ENCODE results near the gene GDI2. TPM values are rescaled to one million over a fixed set of nuclear protein-coding genes. Genes with fewer than 3 reads are reported as not detected.
A peak's percentile ranks its signal among the peaks of the same experiment; 100 is the strongest.
"Not testable (repeated sequence)": the region's sequence is repeated elsewhere in the genome, so short reads cannot be mapped to it uniquely, and the experiment has no call there.

Gene GDI2
- polyA plus RNA-seq (ENCODE audit: insufficient read length in 3 of 3), result 100 to 1,000 TPM; 334 to 363 (median 345) TPM

DNA sequence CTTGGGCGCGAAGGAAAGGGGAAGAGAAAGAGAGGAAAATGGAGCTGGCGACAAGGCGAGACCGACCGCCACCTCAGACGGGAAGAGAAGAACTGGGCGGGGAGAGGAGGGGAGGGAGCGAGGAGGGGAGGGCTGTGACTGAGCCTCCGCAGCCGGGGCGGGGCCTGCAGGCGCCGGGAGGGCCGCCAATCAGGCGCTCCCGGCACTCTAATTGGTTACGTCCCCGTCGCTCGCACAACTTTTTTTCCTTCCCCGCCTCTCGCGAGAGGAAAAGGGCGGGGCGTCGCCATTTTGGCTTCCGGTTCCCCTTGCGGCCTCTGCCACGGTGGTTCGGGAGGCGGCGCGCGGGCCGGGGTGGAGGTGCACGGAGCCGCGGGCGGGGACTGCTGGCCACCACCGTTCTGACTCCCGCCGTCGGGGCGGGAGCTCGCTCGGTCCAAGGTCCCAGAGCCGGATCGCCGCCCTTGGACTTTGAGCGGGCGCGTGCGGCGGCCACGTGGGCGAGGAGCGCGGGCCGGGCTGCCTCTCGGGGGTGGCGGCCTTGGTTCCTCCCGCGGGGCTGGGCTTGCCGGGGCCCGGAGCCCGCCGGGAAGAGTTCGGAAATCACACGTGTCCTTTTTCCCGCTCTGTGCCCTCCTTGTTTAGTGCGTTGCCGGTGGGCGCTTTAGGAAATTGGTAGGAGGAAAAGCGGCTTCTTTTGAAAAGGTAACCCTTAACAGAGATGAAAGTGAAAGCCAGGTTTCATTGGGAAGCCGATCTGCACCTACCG lies at the start of gene GDI2:
Gene GDI2, minus strand, starts transcription at position 94 of the 769 bp plus-strand sequence. CDS start 176 bp downstream, outside the sequence.
- DNase-seq (ENCODE audit: low read depth in 3 of 3, low spot score in 2 of 3), result peak; percentile 85 to 97 (median 90)

DNA sequence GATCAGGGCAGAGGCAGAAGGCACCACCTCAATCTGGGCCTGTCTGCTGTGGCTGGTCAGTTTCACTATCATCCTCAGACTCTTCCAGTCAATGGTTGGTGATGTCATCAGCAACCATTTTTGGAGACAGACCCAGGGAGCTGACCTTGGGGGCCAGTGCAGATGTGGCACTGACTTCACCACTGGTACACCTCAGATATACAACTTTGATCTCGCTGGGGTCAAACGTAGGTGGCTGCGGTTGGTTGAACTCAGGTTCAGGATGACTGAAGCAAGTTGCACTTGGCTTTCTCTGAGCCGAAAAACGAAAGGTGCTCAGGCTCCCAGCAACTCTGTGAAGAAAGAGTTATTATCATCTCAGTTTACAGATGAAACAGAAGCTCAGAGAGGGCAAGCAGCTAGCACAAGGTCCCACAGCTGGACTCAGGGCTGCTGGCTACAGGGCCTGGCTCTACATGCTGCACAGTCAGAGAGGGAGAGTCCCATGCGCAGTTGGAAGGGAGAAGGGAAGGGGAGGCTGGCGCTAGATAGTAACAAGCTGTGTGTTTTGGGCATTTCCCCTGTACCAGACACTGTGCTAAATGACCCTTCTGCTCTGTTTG lies 49.2 kb upstream of the GDI2 start:
- DNase-seq (ENCODE audit: low read depth in 3 of 3, low spot score in 2 of 3), result no peak

DNA sequence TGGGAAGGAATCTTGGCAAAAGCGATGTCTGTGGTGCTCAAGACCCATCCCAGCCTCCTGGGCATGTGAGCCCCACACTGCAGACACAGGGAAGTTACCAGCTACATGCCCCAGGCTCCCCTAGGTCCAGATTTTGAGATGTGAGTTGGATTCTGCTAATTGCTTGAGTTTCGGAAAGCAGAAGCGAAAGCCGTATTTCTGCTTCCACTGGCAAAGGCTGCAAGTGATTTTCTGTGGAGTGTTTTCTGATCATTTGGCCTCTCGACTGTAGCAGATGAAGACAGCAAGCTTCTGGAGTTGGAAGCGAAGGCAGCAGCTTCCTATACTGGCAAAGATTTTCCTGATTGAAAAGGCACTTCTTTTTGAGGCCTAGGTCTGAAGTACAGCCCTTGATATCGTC lies 46.8 kb upstream of the GDI2 start:
- DNase-seq (ENCODE audit: low read depth in 3 of 3, low spot score in 2 of 3), result no peak

DNA sequence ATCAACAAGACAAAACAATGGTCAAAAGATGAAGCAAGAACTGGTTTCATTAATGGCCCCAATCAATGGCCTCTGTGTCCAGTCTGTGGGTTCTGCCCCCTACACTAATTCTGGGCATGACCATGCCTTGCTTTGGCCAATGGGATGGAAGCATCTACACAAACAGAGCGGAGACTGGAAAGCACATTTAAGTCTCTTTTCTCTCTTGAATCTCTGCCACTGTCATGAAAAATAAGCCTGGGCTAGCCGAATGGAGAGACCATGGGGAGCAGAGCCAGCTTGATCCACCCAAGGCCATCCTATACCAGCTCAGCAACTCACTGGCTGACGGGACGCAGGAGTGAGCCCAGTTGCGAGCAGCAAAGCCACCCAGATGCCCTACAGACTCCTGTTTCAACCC lies 45.6 kb upstream of the GDI2 start:
- DNase-seq (ENCODE audit: low read depth in 3 of 3, low spot score in 2 of 3), result no peak

DNA sequence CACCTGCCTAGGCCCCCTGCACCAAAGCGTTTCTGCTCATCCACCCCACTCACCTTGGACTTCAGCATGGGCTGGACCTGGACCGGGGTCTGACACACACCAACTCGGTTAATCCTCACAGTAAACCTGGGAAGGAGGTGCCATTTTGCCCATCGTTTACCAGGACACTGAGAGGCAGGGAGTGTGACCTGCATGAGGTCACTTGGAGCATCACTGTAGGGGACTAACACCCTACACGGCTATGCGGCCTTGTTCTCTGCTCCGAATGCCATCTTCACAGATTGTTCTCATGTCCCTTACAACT lies 43.4 kb upstream of the GDI2 start:
- DNase-seq (ENCODE audit: low read depth in 3 of 3, low spot score in 2 of 3), result no peak

DNA sequence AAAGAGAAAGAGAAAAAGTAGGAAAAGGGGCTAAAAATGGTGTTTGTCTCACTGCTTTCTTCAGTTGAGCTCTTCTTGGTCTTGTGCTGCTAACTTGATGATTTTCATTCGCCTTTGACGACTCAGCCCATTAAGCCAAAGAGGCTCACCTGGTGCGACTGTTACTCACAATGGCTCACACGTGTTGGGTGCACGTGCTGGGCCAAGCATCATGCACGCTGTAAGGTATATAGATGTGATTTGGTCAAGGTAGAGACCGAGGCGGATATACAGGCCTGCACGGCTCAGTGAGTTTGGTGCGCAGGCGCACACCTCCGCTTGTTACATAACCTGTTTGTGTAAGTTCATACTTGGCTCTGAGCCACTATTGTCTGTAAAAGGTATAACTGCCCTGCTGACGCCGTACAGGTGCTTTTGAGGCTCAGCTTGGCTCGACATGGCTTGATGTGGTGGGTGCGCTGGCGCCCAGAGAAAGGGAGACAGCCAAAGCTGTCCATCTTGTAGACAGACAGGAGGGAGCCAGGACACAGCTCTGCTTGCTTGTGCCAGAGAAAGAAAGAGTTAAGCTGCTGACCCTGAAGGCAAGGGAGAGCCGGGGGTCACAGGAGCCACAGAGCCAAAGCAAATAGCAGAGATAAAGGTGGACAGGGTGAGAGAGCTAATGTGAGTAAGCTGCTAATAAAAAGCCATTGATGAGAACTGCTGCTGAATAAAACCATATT lies 42.9 kb upstream of the GDI2 start:
- DNase-seq (ENCODE audit: low read depth in 3 of 3, low spot score in 2 of 3), result no peak

DNA sequence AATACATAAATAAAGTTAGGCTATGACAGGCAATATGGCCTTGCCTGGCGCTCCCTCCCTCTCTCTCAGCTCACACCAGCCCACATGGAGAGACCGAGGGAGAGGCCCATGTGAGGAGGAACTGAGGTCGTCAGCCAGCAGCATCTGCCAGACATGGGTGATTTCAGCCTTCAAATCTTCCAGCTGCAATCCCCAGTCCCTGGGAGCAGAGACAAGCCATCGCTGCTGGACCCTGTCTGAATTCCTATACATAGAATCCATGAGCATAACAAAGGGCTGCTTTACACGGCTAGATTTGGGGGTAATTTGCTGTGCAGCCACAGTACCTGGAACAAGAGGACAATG lies 40.9 kb upstream of the GDI2 start:
- no peak for DNase-seq (ENCODE audit: low read depth in 3 of 3, low spot score in 2 of 3)

DNA sequence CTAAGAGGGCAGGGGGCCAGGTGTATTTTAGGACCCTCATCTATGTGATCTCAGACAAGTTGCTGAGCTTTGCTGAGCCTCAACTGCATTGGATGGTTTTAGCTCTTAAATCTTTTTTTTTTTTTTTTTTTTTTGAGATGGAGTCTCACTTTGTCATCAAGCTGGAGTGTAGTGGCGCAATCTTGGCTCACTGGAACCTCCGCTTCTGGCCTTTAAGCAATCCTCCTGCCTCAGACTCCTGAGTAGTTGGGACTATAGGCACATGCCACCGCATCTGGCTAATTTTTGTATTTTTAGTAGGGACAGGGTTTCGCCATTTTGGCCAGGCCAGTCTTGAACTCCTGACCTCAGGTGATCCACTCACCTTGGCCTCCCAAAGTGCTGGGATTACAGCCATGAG lies 33.4 kb upstream of the GDI2 start:
- not testable (repeated sequence) for DNase-seq (ENCODE audit: low read depth in 3 of 3, low spot score in 2 of 3)

DNA sequence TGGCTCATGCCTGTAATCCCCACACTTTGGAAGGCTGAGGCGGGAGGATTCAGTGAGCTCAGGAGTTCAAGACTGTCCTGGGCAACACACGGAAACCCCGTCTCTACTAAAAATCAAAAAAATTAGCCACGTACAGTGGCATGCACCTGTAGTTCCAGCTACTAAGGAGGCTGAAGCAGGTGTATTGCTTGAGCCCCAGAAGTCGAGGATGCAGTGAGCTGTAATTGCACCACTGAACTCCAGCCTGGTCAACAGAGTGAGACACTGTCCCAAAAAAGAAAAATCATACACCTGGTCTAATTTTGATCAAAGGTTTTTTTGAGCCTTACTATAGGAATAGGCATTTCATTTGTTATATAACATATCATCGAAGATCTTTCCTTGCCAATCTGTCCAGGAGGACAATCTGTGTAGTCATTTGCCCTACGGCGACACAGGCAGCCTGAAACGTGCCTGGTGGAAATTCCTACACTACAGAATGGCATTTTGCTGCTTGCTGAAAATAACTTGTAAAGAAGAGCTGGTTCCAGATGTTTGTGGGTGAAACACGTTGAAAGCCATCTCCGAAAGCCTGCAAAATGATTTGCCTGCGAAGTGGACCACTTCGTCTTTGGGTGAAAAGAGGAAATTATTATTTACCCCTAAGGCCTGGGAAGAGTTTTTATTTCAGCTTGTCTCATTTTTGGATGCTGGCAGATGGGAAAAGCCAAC lies 31.3 kb upstream of the GDI2 start:
- DNase-seq (ENCODE audit: low read depth in 3 of 3, low spot score in 2 of 3), result no peak

DNA sequence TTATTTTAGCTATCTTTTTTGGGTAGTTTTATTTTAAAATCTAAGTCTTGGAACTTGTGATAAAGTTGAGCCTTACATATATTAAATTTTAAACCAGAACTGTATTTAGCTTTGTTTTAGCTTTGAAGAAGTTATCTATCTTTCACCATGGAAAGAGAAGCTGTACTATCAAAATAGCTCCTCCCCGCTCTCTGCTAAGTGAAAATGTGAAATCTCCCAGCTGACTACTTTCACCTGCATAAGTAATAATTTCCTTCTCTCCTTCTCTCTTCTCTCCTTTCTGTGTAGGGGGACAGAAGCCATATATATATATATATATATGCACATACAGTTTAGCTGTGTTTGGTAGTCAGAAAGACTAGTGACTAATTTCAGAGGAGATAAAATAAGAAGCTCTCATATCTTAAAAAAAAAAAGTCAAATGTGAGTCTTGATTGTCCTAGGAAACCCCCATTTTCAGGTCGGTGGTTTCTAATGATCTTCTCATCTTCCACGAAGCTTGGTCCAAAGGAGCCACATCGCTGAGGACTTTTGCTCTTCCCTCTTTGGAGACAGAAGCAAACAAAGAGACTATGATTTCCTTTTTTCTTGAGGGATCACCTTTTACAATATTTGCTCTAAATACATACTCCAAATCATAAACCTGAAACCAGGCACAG lies 30.6 kb upstream of the GDI2 start:
- DNase-seq (ENCODE audit: low read depth in 3 of 3, low spot score in 2 of 3), result no peak

DNA sequence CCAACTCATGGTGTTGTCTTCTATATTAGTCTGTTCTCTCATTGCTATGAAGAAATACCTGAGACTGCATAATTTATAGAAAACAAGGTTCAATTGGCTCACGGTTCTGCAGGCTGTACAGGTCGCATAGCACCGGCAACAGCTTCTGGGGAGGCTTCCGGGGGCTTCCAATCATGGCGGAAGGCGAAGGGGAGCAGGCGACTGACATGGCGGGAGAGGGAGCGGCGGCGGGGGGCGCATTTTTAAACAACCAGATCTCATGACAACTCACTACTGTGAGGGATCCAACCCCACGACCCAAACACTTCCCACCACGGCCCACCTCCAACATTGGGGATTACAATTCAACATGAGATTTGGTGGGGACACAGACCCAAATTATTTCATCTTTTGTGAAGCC lies 28.7 kb upstream of the GDI2 start:
- no peak for DNase-seq (ENCODE audit: low read depth in 3 of 3, low spot score in 2 of 3)

DNA sequence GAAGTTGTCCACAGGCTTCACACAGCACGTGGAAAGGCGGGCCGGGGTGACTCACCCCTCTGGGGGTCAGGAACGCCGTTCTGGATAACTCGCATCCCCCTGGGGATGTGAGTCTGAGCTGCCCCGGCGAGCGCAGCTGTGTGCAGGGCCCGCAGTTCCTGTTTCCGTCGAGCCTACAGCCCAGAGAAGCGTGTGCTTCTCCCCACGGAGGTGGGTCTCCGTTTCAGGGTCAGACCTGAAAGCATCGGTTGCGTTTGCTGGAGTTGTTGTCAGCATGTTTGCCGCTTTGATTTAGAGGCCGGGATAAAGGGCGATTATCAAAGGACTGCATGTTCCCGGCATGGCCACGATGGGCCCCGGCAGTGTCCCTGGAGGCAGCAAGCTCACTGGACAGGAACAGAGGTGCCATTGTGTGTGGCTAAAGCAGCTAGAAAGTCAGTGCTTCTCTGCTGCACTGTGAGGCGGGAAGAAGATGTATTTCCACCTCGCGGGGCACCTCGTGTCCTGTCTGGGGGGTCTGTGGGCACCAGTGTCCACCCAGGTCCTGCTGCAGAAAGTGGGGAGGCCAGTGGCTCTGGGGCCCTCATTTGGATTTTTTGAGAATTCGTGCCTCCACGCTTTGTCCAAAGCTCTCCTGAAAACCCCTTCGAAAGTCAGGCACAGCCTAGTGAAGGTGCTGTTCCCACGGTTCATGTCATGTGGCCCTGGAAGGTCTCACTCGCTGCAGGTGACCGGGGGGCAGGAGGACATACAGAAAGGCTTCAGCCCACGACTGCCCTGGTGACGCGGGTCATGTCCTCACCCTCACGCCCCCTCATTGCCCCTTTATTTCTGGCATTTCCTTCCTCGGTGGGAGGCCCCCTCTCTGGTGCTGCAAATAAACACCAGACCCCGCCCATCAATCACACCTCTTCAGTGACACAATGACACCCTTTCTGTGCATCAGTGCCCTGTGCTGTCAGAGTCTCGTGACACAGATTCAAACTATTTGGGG lies 27.4 kb upstream of the GDI2 start:
- DNase-seq (ENCODE audit: low read depth in 3 of 3, low spot score in 2 of 3), result no peak

DNA sequence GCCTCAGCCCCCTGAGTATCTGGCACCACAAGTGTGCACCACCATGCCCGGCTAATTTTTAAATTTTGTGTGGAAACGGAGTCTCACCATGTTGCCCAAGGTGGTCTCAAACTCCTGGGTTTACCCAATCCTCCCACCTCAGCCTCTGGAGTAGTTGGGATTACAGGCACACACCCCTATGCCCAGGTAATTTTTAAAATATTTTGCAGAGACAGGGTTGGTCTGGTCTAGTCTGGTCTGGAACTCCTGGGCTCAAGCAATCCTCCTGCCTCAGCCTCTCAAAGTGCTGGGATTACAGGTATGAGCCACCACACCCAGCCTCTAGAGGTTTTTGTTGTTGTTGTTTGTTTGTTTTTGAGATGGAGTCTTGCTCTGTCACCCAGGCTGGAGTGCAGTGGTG lies 22.9 kb upstream of the GDI2 start:
- not testable (repeated sequence) for DNase-seq (ENCODE audit: low read depth in 3 of 3, low spot score in 2 of 3)

DNA sequence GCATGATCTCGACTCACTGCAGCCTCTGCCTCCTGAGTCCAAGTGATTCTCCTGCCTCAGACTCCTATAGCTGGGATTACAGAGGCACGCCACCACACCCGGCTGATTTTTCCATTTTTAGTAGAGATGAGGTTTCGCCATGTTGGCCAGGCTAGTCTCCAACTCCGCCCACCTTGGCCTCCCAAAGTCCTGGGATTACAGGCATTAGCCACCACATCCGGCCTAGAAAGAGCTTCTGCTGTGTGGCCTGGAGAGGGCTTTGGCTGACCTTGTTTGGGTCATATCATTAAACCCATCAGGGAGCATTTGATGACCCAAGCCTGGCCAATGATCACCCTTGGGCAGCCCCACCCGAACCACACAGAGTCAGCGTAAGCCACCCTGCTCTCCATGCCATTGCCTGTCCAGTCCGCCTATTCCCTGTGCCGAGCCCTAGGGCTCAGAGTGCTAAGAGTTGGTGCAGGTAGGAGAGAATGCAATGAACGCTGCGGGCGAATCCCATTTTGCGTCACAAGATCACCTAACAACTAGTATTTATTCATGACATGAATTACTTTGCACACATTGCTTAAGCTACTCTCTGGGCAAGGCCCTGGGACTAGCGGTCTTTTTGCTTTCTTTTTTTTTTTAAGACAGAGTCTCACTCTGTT lies 22.3 kb upstream of the GDI2 start:
- no peak for DNase-seq (ENCODE audit: low read depth in 3 of 3, low spot score in 2 of 3)

DNA sequence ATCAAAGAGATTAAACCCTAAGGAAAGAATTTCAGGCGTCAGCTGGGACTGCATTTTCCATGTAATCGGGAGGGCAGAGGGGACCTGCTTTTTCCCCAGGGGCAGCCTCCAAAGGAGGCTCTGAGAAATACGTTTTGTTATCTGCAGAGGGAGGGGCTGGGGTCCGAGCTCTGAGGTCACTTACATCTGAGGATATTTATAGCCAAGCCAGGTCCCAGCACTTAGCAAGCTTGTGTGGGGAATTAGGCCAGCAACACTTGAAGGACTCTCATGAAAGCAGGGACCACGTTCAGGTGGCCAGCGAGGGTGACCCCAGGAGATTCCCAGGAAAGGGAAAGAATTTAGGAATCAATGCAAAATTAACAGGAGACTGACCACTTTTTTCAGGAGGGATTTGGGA lies 20.6 kb upstream of the GDI2 start:
- DNase-seq (ENCODE audit: low read depth in 3 of 3, low spot score in 2 of 3), result no peak

DNA sequence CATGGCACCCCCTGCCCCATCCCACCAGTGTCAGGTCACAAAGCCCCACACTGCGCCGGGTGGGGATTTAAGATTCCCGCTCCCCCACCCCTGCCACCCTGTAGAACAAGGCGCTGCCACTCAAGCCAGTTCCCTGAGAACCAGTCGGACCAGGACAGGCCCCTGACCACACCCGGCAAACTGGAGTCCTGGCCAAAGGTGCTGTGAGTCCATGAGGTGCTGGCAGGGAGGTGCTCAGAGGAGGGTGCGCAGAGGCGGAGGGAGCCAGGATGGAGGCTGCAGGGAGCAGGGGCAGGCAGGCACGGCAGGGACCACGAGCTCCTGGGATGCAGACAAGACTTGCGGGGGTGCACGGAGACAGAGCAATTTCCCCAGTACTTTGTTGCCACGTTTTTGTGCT lies 19.7 kb upstream of the GDI2 start:
- DNase-seq (ENCODE audit: low read depth in 3 of 3, low spot score in 2 of 3), result no peak

DNA sequence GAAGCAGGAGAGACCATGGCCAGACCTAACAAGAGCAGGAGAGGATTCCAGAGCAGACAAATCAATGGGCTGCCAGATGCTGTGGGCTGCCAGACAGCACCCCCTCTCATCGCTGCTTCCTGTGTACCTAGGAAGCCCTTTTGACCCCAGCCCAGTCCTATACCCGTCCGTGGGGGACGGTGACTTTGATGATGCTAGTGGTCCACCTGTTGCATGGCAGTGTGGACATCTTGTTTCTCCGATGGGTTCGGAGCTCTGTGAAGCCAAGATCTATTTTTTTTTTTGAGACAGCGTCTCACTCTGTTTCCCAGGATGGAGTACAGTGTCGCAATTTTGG lies 18.2 kb upstream of the GDI2 start:
- DNase-seq (ENCODE audit: low read depth in 3 of 3, low spot score in 2 of 3), result no peak

DNA sequence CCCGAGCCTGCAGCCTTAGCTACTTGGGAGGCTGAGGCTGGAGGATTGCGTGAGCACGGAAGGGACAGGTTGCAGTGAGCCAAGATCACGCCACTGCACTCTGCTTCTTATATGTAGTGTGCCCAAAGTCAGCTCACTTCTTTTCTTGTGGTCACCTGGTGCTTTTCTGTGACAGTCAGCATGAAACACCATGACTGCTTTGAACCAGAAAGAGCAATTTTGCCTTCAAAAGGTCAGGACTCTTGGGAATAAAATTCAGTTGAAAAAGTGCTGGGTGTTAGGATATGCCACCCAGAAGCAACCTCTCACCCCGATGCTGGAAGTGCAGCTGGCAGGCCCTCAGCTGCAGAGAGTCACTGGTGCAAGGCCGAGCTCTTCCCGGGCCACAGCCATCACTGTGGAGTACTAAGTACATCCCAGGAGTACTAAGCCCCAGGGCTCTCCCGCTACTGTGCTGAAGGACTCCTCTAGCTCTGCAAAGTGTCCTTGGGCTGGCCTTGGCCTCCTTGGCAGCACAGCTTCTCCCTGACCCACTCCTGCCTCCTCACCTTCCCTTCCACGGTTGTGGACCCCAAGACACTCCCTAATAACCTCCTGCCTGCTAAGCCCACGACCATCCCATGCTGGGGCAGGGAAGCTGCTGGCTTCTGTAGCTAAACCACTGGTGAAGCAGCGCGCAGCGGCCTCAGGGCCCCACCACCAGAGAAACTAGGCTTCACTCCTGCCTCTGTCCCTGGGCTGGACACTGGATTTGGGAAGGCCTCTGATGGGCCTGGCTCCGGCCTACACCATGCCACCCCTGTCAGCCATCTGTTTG lies 17.6 kb upstream of the GDI2 start:
- no peak for DNase-seq (ENCODE audit: low read depth in 3 of 3, low spot score in 2 of 3)

DNA sequence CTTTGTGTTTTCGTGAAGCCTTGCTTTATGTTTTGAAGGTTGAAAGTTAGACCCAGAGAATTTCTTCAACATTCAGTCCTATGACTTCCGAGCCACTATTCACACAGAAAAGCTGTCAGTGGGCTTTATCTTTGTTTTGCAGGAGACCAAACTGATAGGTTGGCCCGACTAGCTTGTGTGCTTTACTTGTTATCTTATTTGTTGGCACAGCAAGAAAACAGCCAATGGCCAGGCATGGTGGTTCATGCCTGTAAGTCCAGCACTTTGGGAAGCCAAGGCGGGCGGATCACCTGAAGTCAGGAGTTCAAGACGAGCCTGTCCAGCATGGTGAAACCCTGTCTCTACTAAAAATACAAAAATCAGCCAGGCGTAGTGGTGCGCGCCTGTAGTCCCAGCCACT lies 16.0 kb upstream of the GDI2 start:
- DNase-seq (ENCODE audit: low read depth in 3 of 3, low spot score in 2 of 3), result no peak

All from right renal cortex interstitium (tissue), 3 donors.